IPS-NIHi11 (cell line): ENCODE data around the gene PTPN7.
A peak's percentile ranks its signal among the peaks of the same experiment; 100 is the strongest.
"Not testable (repeated sequence)": the region's sequence is repeated elsewhere in the genome, so short reads cannot be mapped to it uniquely, and the experiment has no call there.

Source experiments
- DNase-seq: peaks from one replicate; pipeline ENCODE4 v3.0.0; 2012; ENCODE audit warnings: mixed read lengths, low spot score

PTPN7 gene

DNA sequence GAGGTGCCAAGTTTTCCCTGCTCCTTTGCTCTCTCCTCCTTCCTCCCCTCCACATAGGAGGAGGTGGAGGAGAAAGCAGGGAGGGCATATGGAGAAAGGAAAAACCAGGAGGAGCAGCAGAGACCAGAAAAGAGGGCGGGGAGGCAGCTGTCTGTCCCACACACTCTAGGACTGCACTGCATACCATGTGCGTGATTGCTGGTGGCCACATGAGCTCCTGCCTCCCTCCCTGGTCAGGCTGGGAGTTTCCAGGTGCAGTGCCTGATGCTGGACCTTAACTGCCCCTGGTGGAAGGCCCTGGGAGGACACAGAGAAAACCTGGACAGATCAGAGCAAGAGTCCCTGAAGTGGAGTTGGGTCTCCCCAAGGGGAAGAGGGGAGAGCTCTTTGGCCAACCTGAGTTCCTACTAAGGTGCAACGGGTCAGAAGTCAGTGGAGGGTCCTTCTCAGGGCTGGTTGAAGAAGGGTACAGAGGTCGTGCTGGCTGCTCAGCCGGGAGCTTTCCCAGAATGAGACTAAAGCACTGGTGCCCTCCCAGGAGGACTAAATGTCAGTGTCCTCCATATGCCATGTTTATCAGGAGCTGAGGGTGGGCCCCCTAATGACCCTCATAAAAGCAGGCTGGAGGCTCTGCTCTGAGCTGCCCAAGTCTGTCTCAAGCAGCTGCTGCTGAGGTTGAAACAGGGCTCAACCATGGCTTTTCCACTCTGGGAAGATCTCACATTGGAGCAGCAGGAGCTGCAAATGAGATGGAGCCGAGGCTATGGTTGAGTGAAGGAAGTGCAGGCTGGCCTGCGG is 29.7 kb upstream of the PTPN7 start:
- no peak for DNase-seq

GRCh38 chr1:202189001-202189790 is 28.8 kb upstream of the PTPN7 start:
- DNase-seq, result peak; percentile 71

GRCh38 chr1:202187697-202188407 is 27.4 kb upstream of the PTPN7 start:
- DNase-seq, result no peak

GRCh38 chr1:202187041-202187671 is 26.8 kb upstream of the PTPN7 start:
- no peak for DNase-seq

- no peak for DNase-seq
These were observed 25.9 kb upstream of the PTPN7 start for GRCh38 chr1:202186327-202186726.

- peak; percentile 92 for DNase-seq
These were observed 24.5 kb upstream of the PTPN7 start for GRCh38 chr1:202184750-202185460.

- no peak for DNase-seq
These were observed 21.9 kb upstream of the PTPN7 start for GRCh38 chr1:202182040-202182877.

DNA sequence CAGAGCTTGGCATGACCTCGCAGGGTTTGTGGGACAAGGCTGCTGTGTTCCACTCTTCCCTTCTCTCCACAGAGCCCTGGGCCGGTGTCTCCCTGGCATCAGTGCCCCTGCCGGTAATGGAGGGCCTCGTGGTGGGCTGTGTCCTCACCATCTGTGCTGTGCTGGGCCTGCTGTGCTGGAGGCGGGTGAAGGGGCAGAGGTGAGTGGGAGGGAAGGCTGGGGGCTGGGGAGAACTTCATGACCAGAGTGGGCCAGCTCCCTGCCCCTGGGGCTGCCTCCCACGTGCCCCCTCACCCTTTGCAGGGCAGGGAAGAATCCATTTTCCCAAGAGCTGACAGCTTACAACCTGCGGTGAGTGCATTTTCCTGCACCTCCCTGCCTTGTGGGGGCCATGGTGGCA is 21.2 kb upstream of the PTPN7 start:
- no peak for DNase-seq

DNA sequence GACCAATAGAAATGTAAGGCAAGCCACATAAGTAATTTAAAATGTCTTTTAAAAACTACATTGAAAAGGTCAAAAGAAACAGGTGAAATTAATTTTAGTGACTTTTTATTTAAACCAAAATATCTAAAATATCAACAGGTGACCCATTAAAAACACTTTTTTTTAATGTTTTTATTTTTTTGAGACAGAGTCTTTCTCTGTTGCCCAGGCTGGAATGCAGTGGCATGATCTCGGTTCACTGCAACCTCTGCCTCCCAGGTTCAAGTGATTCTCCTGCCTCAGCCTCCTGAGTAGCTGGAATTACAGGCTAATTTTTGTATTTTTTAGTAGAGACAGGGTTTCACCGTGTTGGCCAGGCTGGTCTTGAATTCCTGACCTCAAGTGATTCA is 20.3 kb upstream of the PTPN7 start:
- DNase-seq, result not testable (repeated sequence)

DNA sequence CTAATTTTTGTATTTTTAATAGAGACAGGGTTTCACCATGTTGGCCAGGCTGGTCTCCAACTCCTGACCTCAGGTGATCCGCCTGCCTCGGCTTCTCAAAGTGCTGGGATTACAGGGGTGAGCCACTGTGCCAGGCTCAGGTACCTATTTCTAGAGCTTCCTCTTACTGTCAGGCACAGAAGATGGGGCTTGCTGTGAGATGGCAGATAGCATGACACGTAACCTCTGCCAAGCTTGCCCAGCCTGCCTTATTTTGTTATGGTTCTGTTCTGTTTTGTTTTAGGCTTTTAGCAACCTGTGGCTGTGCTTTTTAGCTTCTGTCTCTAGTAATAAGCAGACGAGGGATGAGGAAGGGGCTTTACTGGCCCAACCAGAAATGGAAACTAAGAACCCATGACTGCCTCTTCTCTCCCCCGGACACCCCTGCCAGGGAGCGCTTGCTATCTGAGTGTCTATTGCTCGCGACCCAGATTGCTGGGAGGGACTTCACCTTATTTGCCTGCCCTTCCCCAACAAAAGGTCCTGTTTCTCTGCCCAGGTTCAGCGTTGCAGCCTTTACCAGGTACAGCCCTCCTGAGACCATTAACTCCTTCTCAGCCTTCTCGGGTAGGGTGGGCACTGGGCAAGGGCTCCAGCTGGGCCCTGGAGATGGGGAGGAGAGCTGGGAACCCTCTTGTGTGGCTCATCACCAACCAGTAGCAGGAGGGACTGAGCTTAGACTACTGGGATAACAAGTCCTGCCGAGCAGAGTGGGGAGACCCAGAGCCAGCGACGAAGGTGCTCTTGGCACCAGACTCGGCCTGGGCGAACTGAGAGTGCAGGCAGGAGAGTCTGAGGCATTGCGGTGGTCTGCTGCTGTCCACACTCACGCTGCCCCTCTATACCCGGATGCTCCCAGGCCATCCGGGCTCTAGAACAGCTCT is 19.7 kb upstream of the PTPN7 start:
- no peak for DNase-seq

DNA sequence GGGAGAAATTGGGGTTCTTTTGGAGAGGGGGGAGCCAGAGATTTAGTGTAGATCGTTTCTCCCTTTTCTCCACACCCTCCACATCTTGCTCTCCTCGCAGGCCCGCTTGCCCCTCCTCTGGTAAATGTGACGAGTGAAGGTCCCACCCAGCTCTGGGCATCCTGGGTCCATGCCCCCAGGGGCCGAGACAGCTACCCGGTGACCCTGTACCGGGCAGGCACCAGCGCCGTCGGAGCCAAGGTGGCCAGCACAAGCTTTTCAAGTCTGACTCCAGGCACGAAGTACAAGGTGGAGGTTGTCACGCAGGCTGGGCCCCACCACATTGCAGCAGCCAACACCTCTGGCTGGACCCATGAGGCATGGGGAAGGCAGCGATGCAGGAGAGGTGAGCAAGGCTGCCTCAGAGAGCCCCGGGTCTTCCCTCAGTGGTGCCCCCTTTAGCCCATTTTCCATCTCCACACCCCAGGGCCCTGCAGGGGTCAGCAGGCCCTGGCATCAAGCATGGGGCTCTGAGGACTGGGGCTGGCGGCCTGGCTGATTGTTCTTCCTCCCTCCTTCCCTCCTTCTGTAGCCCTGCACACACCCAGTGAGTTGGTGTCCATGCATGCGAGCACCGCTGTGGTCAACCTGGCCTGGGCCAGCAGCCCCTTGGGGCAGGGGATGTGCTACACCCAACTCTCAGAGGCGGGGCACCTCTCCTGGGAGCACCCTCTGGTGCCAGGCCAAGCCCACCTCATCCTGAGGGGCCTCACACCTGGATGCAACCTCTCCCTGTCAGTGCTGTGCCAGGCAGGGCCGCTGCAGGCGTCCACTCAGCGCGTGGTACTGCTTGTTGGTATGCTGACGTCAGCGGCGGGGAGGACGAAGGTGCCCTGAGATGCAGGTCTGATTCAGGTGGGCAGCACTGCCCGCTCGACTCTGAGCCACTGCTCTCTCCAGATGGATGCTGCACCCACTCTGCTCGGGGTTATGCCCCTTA is 16.8 kb upstream of the PTPN7 start:
- DNase-seq, result peak; percentile 39

DNA sequence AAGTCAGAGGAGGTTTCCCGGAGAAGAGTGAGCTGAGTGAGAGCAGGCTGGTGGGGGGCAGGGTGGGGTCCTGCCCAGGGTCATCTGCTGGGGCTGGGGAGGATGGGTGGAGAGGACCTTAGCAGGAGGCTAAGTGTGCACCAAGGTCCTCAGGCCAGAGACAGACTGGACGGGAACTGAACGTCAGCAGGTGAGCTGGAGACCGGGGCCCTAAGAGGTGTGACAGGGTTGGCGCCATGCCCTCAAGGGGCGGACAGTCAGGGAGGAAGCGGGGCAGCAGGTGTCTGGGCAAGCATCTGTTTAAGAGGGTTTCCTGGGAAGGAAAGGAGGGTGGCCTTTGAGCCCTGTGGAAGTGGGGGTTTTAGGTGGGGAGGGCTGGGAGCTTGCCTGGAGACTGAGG is 13.6 kb upstream of the PTPN7 start:
- no peak for DNase-seq

- DNase-seq, result no peak
These were observed 11.6 kb upstream of the PTPN7 start for GRCh38 chr1:202172015-202172355.

DNA sequence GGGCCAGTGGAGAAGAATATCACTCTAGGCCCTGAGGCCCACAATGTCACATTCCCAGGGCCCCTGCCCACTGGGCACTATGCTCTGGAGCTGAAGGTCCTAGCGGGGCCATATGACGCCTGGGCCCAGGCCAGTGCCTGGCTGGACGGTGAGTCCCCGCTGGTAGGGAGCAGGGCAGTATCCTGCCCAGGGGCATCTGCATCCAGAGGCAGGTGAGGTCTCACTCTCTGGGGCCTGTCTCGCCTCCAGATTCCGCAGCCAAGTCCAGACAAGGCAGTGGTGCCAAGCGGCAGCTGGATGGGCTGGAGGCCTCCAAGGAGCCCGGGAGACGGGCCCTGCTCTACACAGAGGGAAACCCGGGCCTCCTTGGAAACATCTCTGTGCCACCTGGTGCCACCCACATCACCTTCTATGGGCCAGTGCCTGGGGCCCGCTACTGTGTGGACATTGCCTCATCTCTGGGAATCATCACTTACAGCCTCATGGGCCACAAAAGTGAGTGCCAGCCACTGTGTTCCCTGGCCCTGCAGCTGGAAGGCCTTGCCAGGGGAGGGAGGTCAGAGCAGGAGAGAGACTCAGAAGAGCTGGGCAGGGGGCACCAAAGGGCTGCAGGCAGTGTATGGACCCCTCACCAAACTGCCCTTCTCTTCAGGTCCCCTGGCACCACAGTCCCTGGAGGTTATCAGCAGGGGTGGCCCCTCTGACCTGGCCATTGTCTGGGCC is 11.1 kb upstream of the PTPN7 start:
- no peak for DNase-seq

GRCh38 chr1:202170726-202171125 is 10.3 kb upstream of the PTPN7 start:
- DNase-seq, result no peak

GRCh38 chr1:202168861-202169260 is 8.5 kb upstream of the PTPN7 start:
- no peak for DNase-seq

DNA sequence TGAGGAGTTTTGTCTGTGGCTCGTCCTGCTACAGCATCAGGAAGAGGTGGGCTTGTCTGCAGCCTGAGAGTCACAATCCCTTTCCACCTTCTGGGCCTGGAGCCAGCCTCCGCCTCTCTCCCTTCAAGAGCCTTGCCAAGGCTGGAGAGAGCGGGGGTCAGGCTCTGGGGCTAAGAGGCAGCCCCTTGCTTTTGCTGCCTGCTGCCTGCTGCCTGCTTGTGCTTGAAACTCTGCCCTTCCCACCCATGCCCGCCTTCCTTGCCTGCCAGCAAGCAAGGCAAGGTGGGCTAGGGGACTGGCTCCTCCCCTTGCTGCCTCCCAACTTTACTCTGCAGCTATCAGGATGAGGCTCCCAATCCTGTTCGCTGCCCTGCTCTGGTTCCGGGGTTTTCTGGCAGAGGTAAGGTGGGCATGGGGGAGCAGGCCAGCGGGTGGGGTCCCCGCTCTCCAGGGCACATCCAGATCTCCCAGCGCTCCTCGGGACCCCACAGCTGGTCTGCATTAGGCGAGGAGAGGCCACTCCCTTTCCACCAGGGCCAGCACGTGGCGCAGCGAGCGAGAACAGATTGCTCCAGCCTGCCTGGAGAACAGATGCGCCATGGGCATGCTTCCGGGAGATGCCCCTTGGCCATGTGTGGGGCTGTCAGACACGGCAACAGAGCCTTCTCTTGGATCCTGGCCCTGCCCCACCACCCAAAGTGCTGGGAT is 7.5 kb upstream of the PTPN7 start:
- DNase-seq, result no peak
